HG02981 (cell line): Measurements from ENCODE around the gene RFTN1.
A peak's percentile ranks its signal among the peaks of the same experiment; 100 is the strongest.

ENCODE experiments used
- ATAC-seq: cut with Tn5 transposase; IDR thresholded peaks from one replicate; pipeline ENCODE4 v1.9.1; 2021; ENCODE audit warnings: mild to moderate bottlenecking, moderate library complexity; ENCODE audit not compliant: unreplicated experiment

The RFTN1 gene

DNA sequence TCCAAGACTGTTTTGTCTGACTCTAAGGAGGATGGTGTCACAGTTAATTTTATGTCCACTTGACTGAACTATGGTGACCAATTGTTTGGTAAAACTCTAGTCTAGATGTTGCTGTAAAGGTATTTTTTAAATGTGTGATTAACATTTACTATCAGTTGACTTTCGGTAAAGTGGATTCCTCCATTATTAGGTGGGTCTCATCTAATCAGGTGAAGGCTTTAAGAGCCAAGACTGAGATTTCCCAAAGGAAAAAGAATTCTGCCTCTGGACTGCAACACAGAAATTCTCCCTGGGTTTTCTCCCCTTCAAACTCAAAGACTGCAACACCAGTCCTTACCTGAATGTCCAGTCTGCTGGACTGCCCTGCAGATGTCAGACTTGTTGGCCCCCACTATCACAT, 129.6 kb downstream of the RFTN1 start:
- no peak for ATAC-seq

DNA sequence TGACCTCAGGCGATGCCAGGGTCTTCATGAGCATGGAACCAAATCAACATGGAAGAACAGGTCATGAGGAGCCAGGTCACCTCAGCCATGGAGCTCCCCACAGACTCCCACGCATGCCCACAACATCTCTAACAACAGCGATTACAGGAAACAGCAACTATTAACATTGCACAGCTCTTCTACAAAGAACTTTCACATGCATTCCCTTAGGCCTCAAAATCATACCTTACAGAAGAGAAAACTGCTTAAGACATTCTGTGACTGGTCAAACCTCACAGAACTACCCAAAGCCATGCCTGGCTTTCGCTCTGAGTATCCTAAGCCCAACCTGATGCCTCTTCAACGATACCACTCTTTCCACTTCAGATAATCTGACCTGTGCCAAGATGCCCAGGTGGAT, 130.7 kb downstream of the RFTN1 start:
- peak; percentile 35 for ATAC-seq

DNA sequence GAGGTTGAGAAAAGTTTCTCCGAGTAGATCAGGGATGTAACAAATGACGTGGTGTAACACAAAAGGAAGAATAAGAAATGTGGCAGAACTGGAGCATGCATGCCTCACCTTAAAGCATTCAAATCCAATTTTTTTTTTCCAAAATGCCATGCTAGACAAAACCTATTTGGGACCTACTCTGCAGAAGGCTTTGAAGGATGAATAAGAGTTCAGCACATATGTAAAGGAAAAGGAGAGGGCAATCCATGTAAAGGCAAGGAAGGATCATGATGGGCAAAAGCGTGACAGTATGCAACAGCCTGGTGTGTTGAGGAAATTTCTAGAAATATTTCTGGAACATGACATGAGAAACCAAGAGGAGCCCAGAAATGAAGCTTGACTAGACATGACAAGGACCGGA, 132.1 kb downstream of the RFTN1 start:
- no peak for ATAC-seq

DNA sequence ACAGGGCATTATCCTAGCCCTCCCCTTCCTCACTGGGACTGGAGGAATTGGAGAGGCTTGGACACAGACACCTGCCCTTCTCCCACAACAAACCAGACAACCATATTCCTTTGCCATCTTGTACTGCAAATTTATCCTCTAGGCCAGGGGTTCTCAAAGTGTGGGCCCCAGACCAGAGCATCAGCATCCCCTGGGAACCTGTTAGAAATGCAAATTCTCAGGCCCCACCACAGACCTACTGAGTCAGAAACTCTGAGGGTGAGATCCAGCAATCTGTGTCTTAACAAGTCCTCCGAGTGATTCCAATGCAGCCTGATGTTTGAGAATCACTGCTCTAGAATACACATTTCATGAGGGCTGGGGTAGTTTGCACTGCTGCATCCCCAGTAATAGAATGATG, 133.1 kb downstream of the RFTN1 start:
- no peak for ATAC-seq

DNA sequence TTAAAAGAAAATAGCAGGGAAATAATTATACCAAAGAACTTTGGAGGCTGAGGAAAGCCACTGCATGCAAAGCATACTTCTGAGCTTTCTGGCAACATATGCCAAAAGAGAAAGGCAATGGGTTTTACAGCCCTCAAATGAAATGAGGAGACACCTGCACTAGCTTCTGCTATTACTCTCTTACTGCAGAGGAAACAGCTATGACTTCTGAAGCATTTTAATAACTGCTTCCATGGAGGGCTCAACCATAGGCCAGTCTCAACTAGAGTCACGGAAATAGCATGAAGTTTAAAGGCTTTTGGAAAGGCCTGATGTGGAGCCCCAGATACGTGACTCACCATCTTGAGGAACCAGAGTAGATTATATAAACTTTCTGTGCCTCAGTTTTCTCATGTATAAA, 133.7 kb downstream of the RFTN1 start:
- ATAC-seq: no peak

DNA sequence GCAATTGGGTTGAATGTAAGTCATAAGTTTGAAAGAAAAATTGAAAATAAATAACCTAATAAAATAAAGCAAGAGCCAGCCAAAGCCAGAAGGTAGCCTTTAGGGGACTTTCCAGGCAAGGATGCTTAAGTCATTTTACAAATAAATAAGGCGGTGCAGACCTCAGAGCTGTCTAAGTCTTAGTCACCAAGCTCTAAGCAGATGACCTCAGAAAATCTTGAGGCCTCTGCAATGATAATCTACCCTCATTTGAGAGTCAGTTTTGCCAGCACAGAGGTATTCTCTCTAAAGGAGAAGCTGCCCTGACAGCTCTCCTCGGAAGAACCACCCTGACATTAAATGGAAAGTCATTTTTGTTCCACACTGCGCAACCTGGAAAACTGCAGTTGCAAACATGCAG, 134.6 kb downstream of the RFTN1 start:
- ATAC-seq: peak; percentile 59

DNA sequence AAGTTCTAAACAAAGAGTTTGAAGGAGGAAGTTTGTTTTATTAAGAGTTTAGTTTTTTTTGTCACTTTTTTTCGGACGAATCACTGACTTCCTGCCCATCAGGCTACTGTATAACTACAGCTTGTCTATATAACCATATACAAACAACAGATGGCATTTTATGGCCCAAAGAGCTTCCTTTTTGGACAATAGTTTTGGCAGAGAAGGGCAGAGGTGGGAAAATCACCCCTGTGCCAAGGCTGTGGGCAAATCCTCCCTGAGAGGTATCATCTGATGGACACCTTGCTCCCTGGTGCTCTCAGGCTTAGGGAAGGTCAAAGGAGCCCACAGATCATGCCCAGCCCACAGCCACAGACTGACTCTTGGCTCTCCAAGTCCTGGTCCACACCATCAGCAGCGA, 135.1 kb downstream of the RFTN1 start:
- peak; percentile 5 for ATAC-seq

DNA sequence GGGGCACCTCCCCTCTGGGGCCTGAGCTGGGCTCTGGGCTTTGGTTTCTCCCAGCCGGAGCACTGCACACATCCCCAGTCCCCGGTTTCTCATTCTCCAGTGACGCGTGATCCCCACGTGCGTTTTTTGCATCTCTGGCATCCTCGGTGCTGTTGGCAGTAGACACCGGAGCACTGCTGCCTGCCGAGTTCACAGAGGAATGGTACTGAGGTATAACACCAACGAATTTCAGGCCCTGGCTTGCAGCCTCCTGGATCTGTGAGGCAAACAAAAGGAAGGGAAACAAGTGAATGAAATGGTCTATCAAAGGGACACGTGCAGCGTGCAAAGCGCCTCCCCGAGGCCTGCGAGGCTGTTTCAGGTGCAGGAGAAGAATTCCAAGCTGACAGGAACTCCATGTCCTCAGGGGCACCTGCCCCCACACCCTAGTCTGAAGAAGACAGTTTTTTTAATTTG, 135.6 kb downstream of the RFTN1 start:
- no peak for ATAC-seq

DNA sequence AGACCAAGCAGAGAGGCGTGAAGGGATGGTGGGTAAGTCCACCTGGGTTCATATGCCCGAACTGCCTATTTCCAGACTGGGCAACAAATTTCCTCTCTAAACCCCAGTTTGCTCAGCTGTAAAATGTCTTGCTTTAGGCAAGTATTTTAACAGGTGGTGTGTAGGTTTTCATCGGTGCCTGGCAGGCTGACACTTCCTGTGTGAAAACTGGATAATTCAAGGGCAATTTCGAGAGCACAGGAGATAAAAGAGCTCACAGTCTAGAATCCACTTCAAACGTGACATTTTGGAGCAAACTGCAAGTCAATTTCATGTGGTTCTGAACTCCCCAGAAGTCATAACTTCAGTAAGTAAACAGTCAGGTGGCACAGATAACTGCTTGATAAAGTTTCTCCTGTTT, 136.3 kb downstream of the RFTN1 start:
- ATAC-seq: no peak

DNA sequence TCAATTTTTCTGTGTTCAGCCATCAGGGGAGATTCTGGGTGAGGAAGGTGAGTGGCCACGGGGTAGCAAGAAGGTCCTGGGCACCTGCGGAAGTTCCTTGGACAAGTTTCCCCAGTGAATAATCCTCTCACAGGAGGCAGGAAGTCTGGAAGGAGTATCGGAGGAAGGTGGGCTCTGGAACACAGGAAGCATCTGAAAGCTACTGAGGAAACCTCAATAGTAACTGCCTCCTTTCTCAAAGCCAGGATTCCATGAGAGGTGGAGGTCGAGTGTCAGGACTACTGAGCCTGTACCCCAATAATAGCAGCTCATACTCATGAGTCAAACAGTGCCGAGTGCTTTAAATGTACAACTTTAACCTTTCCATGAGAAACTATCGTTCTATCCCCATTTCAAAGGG, 137.6 kb downstream of the RFTN1 start:
- no peak for ATAC-seq

DNA sequence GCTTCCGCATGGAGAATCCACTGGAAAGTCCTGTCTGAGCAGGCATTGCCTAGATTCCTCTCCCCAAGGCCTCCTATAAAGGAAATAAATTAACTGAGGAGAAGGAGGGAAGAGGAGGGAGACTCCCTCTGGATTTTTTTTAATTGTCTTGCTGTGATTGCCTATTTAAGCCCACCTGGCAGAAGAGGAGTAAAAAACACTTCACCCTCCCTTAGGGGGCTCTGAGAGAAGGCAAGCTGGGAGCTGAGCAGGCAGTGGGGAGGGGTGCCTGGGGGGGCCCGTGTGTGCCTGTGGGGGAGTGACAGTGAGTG, 138.6 kb downstream of the RFTN1 start:
- ATAC-seq: no peak

DNA sequence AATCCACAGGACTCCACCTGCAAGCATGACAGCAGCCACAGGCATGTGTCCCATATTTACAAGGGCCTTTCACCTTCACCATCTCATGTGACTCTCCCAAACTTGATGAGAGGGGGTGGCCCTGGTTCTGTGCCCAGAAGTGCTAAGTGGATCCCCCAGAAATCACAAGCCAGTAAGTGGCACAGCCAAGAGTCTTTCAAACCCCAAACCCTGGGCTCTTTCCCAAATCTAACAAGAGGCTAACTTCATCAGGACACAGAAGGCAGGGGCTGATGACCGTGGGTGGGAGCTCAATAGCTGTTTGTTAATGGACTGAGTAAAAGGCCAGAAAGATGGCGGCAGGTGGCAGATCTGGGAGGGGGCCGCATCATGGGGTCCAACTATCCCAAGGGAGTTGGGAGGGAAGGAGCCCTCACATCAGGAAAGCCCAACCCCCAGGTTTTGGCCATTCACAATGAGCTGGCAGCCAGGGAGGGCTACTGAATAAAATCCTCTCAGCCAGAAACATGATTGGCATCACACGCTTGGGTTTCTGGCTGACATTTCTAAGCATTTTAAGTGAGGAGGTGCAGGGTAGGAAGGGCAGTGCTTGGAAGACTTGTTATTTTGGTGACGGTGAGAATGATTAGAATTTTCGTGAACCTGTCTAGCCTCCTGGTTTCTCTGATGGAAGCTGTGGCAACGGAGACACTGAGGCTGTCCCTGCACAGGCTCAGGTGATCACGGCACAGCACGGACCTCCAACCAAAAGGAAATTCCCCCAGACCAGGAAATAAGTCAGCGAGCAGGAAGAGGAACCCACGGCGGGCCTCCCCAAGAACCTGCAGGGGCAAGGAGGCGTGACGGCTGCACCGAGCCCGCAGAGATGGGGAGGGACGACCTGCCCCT, 139.2 kb downstream of the RFTN1 start:
- no peak for ATAC-seq

DNA sequence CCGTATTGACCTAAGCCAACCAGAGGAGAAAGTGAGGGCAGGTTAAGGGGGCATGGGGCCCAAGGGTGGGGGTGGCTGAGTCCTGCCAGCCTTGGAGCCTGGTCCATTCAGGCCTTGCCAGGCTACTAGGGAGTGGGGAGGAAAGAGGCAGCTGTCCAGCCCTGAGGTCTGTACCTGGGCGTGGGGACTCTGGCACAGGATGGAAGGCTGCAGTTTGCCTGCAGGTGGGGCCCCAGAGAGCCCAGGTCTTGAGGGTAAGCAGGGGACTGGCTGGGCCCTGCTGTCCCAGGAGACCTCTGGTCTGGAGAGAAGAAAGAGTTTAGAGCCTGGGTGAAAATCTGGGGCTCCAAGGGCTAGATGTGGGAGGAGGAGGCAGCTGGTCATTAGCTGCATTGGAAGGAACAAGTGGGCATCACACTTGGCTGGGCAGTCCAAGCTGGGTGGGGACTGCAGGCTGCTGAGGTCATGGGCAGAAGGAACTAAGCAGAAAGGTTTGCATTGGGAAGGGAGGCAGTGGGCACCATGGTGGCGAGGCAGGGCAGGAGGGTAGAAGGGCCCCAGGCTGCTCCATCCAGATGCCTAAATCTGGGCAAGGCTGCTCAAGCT, 140.1 kb downstream of the RFTN1 start:
- ATAC-seq: no peak

DNA sequence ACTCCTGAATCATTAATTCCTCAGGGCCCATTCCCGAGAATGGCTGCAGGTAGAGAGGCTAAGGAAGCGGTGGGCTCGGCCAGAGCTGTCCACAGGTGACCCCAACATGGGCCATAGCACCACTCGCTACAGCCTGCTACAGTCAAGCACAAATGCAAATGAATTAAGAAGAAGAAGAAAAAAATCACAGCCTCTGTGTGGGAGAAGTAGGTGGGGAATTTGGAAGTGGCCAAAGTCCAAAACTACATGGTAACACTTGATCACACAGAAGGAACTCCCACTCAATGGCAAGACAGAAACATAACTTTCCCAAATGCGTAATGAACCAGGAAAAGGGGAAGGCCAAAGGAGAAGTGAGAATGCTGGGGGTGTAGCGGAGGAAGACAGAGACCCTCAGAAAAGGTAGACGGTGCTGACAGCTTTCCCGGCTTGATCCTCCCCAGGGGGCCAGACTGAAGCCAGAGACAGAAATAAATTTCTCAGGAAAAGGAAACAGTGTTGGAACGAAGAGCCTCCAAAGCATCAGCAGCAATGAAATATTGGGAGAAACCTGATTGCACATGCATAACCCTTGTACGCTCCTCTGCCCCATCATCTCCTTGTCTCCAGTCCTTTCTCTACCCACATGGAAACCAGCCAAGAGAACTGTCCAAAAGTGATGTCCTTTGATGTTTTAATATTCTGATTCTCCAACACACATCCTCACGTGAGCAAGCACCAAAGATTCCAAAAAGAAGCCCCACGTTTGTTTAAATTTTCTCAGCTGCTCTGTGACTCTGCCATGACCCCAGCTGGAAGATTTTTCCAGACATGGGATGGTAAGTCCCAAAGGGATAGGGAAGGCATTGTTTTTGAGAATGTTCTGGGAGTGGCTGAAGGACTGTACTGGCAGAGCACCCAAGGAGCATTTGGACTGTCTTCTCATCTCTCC, 140.9 kb downstream of the RFTN1 start:
- no peak for ATAC-seq

DNA sequence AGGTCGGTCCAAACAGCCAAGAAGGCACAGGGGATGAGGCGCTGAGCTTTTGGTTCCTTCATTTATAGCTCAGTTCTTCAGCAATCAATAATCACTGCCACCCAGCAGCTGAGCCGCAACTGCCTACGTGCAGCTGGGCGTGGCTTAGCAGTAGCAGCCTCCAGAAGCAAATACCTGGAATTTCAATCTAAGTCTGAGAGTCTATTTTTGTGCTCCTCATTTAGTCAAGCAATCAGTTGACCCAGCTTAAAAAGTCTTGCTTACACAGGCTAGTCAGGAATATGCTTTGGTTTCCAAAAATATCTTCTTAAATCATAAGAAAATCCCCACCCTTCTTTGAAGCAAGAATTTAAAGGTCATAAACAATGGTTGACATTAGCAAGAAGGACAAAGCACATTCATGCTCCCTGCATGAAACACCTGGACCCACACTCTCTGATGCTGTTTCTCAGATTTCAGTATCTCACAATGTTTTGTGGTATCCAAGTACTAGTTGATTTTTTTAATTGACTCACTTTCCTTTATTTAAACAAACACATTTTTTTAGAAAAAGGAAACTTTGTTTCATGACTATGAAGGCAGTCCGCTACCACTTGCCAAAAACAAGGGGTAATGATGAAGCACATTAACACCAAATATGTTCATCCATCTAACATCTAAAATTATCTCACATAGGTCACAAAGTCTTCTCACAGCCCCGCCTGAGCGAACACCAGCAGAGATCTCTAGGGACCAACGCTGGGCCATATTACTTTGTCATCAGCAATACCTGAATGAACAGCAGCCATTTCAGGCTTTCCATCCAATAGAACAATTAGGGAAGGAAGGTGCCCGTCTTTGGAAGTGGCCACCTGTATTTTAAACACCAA, 142.4 kb downstream of the RFTN1 start:
- ATAC-seq: peak; percentile 28

DNA sequence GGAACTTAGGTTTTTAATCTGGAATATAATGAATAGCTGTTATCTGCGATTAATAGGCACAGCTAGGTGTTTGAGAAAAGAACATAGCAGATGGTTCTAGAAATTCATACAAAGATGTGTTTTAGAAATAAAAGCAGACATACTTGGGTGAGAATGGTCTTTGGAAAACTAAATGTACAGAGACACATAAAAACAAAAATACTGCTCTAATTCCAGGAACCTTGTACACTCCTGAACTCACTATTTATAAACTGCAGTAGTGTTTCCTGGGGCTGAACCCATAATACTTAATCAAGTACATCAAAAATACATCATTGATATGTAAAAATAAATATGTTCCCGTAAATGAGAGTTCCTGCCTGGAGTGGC, 143.0 kb downstream of the RFTN1 start:
- no peak for ATAC-seq

DNA sequence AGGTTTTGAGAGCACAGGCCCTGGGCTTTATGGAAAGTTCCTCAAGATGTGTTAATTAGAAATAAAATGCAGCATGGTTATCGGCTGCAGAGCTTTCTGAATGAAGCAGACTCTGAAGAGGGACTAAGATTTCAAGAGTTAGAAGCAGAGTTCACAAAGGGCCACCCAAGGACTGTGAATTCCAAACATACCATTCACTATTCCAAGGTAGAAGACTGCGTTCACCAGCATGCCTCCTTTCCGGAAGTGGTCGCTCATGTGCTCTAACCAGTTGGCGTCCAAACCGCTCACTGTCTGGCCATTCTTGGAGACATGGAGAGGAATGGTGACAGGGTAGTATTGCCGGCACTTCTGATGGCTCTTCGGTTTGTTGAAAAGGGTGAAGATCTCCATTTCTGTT, 143.6 kb downstream of the RFTN1 start:
- ATAC-seq: no peak

DNA sequence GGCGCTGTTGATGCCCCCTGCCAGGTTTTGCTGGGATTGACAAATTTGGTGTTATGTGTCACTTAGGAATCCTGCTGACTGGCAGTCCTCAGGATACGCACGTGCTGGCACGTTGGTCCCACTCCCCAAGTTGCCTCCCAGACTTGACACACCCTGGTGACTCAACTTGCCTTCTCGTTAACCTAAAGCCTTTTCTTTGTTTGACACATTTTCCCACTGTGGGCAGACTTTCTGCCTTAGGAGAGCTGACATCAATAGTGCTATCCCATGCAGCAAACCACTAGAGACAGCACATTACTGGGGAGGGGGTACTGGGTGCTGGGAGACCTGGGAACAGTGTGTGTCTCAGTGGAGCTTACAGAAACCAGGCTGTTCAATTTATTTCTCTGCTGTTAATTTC, 144.2 kb downstream of the RFTN1 start:
- no peak for ATAC-seq

DNA sequence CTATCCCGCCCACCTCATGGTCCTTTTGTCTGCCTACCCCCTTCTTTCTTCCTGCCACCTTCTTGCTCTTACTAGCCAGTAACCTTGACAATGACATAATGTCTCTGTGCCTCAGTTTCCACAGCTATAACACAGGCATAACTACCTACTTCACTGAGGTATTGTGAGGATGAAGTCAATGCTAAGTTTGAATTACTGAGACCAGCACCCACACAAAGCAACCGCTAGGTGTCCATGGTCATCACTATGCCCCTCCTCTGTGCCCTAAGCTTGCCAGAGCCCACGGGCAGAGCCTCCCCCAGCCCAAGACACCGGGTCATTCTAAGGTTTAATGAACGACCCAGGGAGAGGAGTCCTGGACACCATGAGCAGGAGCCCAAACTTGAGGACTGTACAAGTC, 146.9 kb downstream of the RFTN1 start:
- ATAC-seq: no peak

DNA sequence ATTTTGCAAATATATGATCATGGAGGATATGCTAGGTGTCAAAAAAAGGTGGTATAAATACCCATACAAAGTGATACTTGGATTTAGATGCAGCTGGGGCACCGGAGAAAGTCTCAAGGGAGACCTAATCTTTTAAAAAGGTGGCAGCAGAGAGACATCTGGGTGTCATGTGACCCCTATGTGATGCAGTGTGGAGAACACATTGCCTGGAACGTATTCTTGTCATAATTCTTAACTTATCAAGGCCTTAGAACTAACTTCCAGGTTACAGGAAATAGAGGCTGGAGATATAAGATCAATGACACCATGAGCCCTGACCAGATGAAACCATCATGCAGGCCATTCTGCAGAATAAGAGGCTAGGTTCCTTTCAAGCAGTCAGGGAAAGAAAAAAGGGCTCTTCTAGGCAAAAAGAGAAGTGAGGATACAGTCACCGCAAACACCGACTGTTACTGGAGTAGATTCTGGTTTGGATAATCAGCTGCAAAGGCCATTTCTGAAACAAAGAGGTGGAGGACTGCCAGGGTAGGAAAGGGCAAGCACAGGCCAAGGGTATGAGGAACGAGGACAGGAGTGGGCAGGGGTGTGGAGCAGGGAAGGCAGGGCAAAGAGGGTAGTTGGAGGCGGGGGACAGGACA, 147.9 kb downstream of the RFTN1 start:
- ATAC-seq: no peak
